ENCODE measurements around the gene NR6A1.

DNA sequence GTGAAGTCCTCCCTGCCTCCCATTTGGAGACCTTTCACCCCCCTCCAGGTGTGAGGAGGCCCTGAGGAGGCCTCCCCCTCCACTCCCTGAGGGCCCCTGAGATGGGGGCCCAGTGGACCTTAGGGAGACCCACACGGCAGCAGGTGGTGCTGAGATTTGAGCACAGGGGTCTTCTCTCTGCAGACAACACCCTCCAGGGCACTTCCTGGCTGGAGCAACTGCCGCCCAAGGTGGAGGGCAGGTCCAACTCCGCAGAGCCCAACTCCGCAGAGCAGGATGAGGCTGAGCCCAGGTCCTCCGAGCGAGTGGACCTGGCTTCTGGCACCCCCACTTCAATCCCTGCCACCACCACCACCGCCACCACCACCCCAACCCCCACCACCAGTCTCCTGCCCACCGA, 32.8 kb upstream of the NR6A1 start:
- TF ChIP-seq, protein P1, sequence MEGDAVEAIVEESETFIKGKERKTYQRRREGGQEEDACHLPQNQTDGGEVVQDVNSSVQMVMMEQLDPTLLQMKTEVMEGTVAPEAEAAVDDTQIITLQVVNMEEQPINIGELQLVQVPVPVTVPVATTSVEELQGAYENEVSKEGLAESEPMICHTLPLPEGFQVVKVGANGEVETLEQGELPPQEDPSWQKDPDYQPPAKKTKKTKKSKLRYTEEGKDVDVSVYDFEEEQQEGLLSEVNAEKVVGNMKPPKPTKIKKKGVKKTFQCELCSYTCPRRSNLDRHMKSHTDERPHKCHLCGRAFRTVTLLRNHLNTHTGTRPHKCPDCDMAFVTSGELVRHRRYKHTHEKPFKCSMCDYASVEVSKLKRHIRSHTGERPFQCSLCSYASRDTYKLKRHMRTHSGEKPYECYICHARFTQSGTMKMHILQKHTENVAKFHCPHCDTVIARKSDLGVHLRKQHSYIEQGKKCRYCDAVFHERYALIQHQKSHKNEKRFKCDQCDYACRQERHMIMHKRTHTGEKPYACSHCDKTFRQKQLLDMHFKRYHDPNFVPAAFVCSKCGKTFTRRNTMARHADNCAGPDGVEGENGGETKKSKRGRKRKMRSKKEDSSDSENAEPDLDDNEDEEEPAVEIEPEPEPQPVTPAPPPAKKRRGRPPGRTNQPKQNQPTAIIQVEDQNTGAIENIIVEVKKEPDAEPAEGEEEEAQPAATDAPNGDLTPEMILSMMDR (IDR thresholded peaks at IDR 0.05; ENCODE audit: low read depth, low read length, poor library complexity, severe bottlenecking), result no peak
- TF ChIP-seq EZH2phosphoT487 (IDR thresholded peaks at IDR 0.05; ENCODE audit: borderline replicate concordance, low read length), result no peak
